GM10847 (cell line): ENCODE results near the gene RAPGEF2.

Source experiments
- POLR2A ChIP-seq: IDR thresholded peaks from 2 replicates; pipeline ENCODE4 v1.6.1; 2011; ENCODE audit not compliant: insufficient read length; ENCODE audit errors: extremely low read depth

Gene RAPGEF2

GRCh38 chr4:159357350-159357749, 254.5 kb downstream of the RAPGEF2 start:
- TF ChIP-seq POLR2A: no peak

- TF ChIP-seq POLR2A: no peak
These were observed 255.3 kb downstream of the RAPGEF2 start for GRCh38 chr4:159358226-159358625.

- TF ChIP-seq POLR2A: no peak
These were observed 257.7 kb downstream of the RAPGEF2 start for GRCh38 chr4:159360549-159360948.

GRCh38 chr4:159363361-159363760, 260.5 kb downstream of the RAPGEF2 start:
- TF ChIP-seq POLR2A: no peak

GRCh38 chr4:159366966-159367780, 264.3 kb downstream of the RAPGEF2 start:
- no peak for TF ChIP-seq POLR2A

- TF ChIP-seq POLR2A: no peak
These were observed 264.9 kb downstream of the RAPGEF2 start for GRCh38 chr4:159367781-159368080.

- no peak for TF ChIP-seq POLR2A
These were observed 265.4 kb downstream of the RAPGEF2 start for GRCh38 chr4:159368320-159368719.

- no peak for TF ChIP-seq POLR2A
These were observed 266.4 kb downstream of the RAPGEF2 start for GRCh38 chr4:159369256-159369655.

GRCh38 chr4:159370286-159370685, 267.4 kb downstream of the RAPGEF2 start:
- TF ChIP-seq POLR2A: no peak

- TF ChIP-seq POLR2A: no peak
These were observed 272.1 kb downstream of the RAPGEF2 start for GRCh38 chr4:159374749-159375530.

- no peak for TF ChIP-seq POLR2A
These were observed 273.4 kb downstream of the RAPGEF2 start for GRCh38 chr4:159376289-159376688.

GRCh38 chr4:159378056-159378616, 275.3 kb downstream of the RAPGEF2 start:
- TF ChIP-seq POLR2A: no peak

GRCh38 chr4:159379836-159380235, 277.0 kb downstream of the RAPGEF2 start:
- no peak for TF ChIP-seq POLR2A

- TF ChIP-seq POLR2A: no peak
These were observed 280.1 kb downstream of the RAPGEF2 start for GRCh38 chr4:159382856-159383561.

- TF ChIP-seq POLR2A: no peak
These were observed 280.7 kb downstream of the RAPGEF2 start for GRCh38 chr4:159383562-159383931.

- TF ChIP-seq POLR2A: no peak
These were observed 281.1 kb downstream of the RAPGEF2 start for GRCh38 chr4:159384017-159384416.
